ENCODE results near the gene TMEM132D.

TMEM132D gene

GRCh38 chr12:129312048-129312447, 591.8 kb downstream of the TMEM132D start:
- no peak for DNase-seq

- DNase-seq, result no peak
Measured at GRCh38 chr12:129310346-129310745, 593.5 kb downstream of the TMEM132D start.

GRCh38 chr12:129305851-129306250, 598.0 kb downstream of the TMEM132D start:
- DNase-seq, result no peak

DNA sequence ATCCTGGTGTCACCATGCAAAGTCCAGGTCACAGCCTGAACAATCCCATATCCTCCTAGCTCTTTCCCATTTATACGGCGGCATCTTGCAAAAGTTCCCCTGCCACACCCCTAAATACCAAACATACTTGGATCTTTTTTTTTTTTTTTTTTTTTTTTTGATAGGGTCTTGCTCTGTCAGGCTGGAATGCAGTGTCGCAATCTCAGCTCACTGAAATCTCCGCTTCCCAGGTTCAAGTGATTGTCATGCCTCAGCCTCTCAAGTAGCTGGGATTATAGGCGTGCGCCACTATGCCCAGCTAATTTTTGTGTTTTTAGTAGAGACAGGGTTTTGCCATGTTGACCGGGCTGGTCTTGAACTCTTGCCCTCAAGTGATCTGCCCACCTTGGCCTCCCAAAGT, 599.3 kb downstream of the TMEM132D start:
- DNase-seq, result no peak

DNA sequence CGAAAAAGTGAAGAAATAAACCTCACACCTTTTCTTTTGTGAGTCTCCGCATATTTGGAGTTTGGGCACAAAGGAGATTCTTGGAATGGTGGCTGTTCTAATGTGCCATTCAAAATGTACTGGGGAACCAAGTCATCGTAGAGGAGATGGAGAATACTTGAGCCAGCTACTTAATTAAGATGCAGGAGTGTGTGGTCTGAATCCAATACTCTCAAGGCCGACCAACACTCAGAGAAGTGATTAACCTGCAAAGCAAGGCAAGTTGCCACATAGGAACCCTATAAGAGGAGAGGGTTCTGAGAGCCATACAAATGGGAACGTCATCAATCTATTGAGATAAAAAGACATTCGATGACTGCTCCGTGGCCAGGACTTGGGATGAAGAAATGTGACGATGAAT, 603.8 kb downstream of the TMEM132D start:
- no peak for DNase-seq

GRCh38 chr12:129298921-129299320, 604.9 kb downstream of the TMEM132D start:
- DNase-seq, result no peak

- no peak for DNase-seq
Measured at GRCh38 chr12:129296671-129297070, 607.2 kb downstream of the TMEM132D start.

- no peak for DNase-seq
Measured at GRCh38 chr12:129294868-129295267, 609.0 kb downstream of the TMEM132D start.

GRCh38 chr12:129279771-129280170, 624.1 kb downstream of the TMEM132D start:
- DNase-seq, result no peak

GRCh38 chr12:129276361-129277060, 627.3 kb downstream of the TMEM132D start:
- no peak for DNase-seq

GRCh38 chr12:129269756-129270495, 633.9 kb downstream of the TMEM132D start:
- DNase-seq, result no peak

DNA sequence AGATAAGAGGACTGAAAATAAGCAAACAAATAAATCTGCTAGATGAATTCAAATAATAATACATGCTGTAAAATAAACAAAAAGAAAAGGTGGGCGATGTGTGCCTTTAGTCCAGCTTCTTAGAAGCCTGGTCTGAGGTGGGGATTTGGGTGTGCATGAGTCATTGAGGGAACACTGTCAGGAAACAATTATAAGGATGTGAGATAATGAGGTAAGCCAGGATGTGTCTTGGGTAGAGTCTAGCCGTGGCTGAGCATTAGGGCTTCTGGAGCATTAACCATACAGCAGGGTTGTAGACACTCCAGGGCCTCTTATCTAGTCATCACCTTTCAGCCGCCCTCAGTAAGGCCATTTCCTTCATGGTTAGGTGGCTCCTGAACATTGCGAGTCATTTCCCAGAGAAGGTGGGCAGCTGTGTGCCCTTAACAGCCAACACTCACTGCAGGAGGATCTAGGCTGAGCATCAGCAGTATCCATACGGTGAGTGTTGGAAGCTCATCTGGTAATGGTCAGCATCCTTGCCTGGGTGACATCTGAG, 645.0 kb downstream of the TMEM132D start:
- DNase-seq, result no peak

DNA sequence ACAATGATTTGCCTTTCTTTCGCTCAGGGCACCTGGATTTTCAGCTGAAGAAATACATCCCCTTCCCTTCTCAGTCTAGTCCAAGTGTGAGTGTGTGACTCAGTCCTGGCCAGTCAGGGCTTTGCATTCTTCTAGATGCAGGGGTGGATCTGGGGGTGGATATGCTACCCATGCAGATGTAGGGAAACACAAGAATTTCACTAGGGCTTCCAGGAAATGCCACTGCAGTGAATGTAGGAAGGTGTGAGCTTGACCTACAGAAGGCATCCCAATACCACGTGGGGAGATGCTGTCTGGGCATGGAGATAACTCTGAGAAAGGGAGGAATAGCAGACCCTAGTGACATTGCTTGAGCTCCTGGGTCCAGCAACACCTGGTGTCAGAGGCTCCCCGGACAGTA, 646.3 kb downstream of the TMEM132D start:
- no peak for DNase-seq

GRCh38 chr12:129246630-129247029, 657.2 kb downstream of the TMEM132D start:
- no peak for DNase-seq

GRCh38 chr12:129245769-129246168, 658.1 kb downstream of the TMEM132D start:
- no peak for DNase-seq

GRCh38 chr12:129241852-129242251, 662.0 kb downstream of the TMEM132D start:
- no peak for DNase-seq

DNA sequence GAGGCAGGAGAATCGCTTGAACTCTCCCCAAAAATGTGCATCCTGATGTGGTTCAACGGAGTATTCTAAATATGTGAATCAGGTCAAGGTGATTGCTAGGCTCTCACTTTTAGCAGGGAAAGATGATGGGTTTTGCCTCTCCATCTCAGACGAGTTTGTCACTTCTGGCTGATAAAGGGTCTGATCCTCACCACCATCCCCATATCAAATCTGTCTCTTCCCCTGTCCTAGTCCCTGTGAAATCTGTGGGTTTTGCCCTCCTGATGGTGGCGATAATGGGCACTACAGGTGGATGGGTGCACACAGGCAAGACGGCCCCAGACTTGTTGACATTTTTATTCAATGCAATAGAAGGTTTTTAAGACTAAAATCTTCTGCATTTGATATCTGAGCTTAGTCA, 665.9 kb downstream of the TMEM132D start:
- no peak for DNase-seq

- DNase-seq, result no peak
Measured at GRCh38 chr12:129234209-129234608, 669.6 kb downstream of the TMEM132D start.

DNA sequence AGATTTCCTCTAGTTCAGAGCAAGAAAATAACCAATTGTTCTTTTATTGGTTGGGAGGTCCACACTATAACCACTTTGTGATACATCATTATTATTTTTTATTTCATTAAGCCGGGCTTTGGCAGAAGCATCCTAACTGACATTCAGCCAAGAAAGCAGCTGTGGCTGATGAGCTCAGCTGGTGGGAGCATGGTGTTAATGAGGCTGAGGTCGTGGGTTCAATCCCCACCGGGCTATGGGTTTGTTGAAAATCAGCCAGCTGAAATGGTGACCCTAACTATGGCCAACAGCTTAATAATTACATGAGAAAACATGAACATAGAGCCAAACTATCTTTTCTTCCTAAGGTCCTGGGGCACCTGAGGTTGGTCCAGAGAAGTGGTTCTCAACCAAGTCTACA, 672.3 kb downstream of the TMEM132D start:
- no peak for DNase-seq

DNA sequence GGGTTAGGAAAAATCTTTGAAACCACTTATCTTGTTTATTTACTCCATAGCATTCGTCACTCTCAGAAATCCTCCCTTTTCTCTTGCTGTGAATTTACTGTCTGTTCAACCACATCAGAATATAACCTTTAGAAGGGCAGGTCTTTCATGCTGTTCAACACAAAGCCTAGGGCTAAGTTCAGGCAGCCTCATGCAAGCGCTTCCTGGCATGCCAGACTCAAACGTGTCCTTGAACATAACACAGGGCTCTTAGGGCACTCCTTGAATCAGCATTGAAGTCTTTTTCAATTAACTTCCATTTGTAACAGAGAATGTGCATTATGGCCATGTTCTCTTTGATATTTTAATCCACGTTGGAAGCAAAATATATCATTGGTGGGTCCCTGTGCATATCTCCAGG, 672.8 kb downstream of the TMEM132D start:
- no peak for DNase-seq

- DNase-seq, result no peak
Measured at GRCh38 chr12:129226851-129227250, 677.0 kb downstream of the TMEM132D start.

GRCh38 chr12:129226005-129226404, 677.8 kb downstream of the TMEM132D start:
- no peak for DNase-seq

DNA sequence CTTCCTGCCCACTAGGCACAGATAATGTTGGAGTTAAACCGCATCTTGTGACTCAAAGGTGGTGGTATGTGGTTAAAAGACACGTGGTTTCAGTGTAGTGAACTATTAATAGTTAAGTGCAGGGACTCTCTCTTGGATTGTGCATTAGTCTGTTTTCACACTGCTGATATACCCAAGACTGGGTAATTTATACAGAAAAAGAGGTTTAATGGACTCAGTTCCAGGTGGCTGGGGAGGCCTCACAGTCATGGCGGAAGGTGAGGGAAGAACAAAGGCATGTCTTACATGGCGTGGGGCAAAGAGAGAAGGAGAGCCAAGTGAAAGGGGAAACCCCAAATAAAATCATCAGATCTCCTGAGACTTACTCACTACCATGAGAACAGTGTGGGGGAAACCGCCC, 688.3 kb downstream of the TMEM132D start:
- DNase-seq, result no peak

DNA sequence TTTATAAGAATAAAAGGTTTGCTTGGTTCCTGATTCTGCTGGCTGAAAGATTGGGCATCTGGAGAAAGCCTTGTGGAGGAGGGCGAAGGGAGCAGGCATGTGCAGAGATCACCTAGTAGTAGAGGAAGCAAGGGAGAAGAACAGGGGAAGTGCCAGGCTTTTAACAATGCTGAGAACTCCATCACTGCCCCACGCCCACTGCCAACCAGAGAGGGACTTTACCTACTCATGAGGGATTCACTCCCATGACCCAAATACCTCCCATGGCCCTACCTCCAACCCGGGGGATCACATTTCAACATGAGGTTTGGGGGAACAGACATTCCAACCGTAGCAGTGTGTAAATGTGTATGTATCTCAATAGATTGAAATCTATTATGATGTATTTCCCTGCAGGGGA, 690.3 kb downstream of the TMEM132D start:
- DNase-seq, result no peak
